ENCODE measurements around the gene PGAM4. TPM values are rescaled to one million over a fixed set of nuclear protein-coding genes. Genes with fewer than 3 reads are reported as not detected.
"Not testable (repeated sequence)": the region's sequence is repeated elsewhere in the genome, so short reads cannot be mapped to it uniquely, and the experiment has no call there.

The PGAM4 gene
- total RNA-seq, 1 donor from 2014 or later: not detected

DNA sequence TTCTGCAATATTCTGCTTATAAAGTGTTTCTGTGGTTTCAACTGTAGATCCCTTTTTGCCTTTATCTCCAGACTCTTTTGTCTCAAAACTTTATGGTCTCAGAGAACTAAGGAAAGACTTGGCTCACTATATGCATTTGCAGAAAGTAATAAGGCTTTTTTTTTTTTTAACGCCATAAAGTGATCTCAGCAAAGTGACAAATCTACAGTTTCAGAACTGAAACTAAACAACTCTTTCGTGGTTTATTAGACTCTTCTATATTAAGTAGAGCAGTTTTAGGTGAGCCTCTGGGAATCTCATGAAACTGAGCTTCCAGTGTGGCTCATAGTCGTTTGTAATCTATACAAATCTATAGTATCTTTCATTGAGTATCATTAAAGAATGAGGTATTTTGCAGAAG is 43.7 kb downstream of the PGAM4 start:
- no peak for DNase-seq (ENCODE audit: low spot score)

DNA sequence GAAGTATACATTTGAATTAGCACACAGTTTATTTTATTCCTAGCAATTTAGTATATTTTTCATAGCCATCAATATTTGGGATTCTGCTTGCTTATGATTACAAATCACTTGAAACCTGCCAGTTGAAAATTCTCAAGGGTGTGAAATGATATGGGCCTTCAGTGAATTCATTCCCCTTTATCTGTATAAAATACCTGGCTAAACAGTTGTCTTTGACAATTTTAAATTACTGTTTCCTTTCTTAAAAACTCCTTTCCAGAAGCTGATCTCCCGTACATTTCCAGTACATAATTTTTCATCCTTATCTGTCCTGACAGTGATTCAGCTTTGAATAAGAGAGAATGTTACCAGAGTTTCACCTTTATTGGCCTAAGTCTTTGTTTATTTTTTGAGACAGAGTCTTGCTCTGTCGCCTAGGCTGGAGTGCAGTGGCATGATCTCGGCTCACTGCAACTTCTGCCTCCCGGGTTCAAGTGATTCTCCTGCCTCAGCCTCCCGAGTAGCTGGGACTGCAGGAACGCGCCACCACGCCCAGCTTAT is 45.0 kb downstream of the PGAM4 start:
- DNase-seq (ENCODE audit: low spot score): no peak

DNA sequence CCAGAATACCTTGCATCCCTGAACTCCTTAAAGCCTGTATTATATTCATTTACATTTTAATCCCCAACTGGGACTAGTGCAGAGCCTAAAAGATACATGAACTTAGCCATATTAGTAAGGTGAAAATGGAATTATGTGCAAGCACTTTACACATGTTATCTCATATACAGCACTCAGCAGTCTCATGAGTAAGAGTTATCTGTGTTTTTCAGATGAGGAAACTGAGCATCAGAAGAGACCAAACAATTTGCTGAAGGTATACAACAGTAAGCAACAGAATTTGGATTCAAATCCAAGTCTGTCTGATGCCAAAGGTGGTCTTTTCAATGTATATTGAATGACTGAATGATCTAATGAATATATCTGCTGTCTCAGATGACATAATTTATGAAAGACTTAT is 46.7 kb downstream of the PGAM4 start:
- DNase-seq (ENCODE audit: low spot score): no peak

DNA sequence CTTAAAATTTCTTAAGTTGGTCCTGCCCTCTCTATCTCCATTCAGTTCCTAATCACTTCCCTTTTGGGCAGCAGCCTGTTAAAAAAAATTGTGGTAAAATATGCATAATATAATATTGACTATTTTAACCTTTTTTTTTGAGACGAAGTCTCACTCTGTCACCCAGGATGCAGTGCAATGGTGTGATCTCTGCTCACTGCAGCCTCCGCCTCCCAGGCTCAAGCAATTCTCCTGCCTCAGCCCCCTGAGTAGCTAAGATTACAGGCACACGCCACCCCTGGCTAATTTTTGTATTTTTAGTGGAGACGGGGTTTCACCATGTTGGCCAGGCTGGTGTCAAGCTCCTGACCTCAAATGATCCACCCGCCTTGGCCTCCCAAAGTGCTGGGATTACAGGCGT is 50.1 kb downstream of the PGAM4 start:
- not testable (repeated sequence) for DNase-seq (ENCODE audit: low spot score)

DNA sequence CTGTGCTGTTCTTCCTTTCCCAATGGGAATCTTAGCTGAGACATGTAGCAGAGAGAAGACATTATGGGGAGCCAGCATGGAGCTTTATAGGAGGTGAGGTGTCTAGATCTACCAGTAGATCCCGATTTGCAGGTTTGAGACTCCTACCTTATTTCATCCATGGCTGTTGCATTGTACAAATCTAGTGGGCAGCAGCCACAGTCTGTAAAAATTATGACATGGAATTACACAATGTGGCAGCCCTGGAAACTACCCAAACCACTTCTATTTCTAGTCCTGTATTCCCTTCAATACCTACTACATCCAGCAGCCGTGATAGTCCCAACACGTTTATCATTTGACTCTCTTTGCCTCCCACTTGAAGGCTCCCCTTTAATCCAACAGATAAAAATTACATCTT is 50.9 kb downstream of the PGAM4 start:
- DNase-seq (ENCODE audit: low spot score): no peak

Other genes starting within 250 kb of the PGAM4 start
- 97.7 TPM for gene ATRX, start 183.4 kb downstream of the PGAM4 start, total RNA-seq
- gene MAGT1, start 74.2 kb downstream of the PGAM4 start, total RNA-seq: 56.5 TPM
- 225 TPM for gene COX7B, start 70.2 kb downstream of the PGAM4 start, total RNA-seq
- 9.2 TPM for gene ATP7A, start 58.9 kb downstream of the PGAM4 start, total RNA-seq
- 339 TPM for gene PGK1, start 134.6 kb upstream of the PGAM4 start, total RNA-seq
- gene TAF9B, start 170.0 kb upstream of the PGAM4 start, total RNA-seq: 15.3 TPM